Activated naive CD8-positive, alpha-beta T cell (primary cell): ENCODE measurements around the gene ZIC4.

Experiments
- H3K27ac Mint-ChIP-seq: one replicate; pipeline ENCODE4 v1.8.0; 2021; ENCODE audit warnings: mixed read lengths
- H3K27me3 Mint-ChIP-seq: one replicate; pipeline ENCODE4 v1.8.0; 2021; ENCODE audit warnings: mixed read lengths
- H3K36me3 Mint-ChIP-seq: one replicate; pipeline ENCODE4 v1.8.0; 2021; ENCODE audit warnings: mixed read lengths
- H3K4me1 Mint-ChIP-seq: one replicate; pipeline ENCODE4 v1.8.0; 2021; ENCODE audit warnings: low read depth, mixed read lengths
- H3K4me3 Mint-ChIP-seq: one replicate; pipeline ENCODE4 v1.8.0; 2021; ENCODE audit warnings: mild to moderate bottlenecking, mixed read lengths
- H3K9me3 Mint-ChIP-seq: one replicate; pipeline ENCODE4 v1.8.0; 2021; ENCODE audit warnings: low read depth, mixed read lengths

The ZIC4 gene

GRCh38 chr3:147421184-147421912 is 15.0 kb upstream of the ZIC4 start:
- Mint-ChIP-seq H3K36me3 (peaks cover 8% of the 10 kb centered on the region), H3K9me3 (peaks cover 12% of the 10 kb centered on the region), H3K4me1 (peaks cover 7% of the 10 kb centered on the region), H3K4me3 (no peak overlapping the region), H3K27me3 (peaks cover 44% of the 10 kb centered on the region), H3K27ac (no peak overlapping the region)

- Mint-ChIP-seq H3K27ac (no peak overlapping the region), H3K4me1 (peaks cover 7% of the 10 kb centered on the region), H3K4me3 (no peak overlapping the region), H3K27me3 (peaks cover 52% of the 10 kb centered on the region), H3K9me3 (peaks cover 12% of the 10 kb centered on the region), H3K36me3 (peaks cover 8% of the 10 kb centered on the region)
These were observed 14.2 kb upstream of the ZIC4 start for GRCh38 chr3:147420353-147421183.

GRCh38 chr3:147419781-147420224 is 13.5 kb upstream of the ZIC4 start:
- Mint-ChIP-seq H3K27me3 (peaks cover 56% of the 10 kb centered on the region), H3K4me3 (no peak overlapping the region), H3K9me3 (peaks cover 15% of the 10 kb centered on the region), H3K36me3 (peaks cover 8% of the 10 kb centered on the region), H3K27ac (no peak overlapping the region), H3K4me1 (peaks cover 7% of the 10 kb centered on the region)

GRCh38 chr3:147418808-147419701 is 12.7 kb upstream of the ZIC4 start:
- Mint-ChIP-seq H3K4me3 (no peak overlapping the region), H3K27ac (no peak overlapping the region), H3K9me3 (peaks cover 15% of the 10 kb centered on the region), H3K27me3 (peaks cover 61% of the 10 kb centered on the region), H3K4me1 (peaks cover 12% of the 10 kb centered on the region), H3K36me3 (peaks cover 8% of the 10 kb centered on the region)

- Mint-ChIP-seq H3K9me3 (peaks cover 15% of the 10 kb centered on the region), H3K4me1 (peaks cover 16% of the 10 kb centered on the region), H3K27ac (no peak overlapping the region), H3K36me3 (peaks cover 10% of the 10 kb centered on the region), H3K27me3 (peaks cover 61% of the 10 kb centered on the region), H3K4me3 (no peak overlapping the region)
These were observed 12.0 kb upstream of the ZIC4 start for GRCh38 chr3:147418371-147418781.

- peaks cover 10% of the 10 kb centered on the region for H3K36me3 Mint-ChIP-seq
- H3K27ac Mint-ChIP-seq: no peak overlapping the region
These were observed 11.4 kb upstream of the ZIC4 start for GRCh38 chr3:147417551-147418295.

GRCh38 chr3:147416931-147417330 is 10.6 kb upstream of the ZIC4 start:
- no peak overlapping the region for H3K4me3 Mint-ChIP-seq
- peaks cover 6% of the 10 kb centered on the region for H3K36me3 Mint-ChIP-seq
- H3K27ac Mint-ChIP-seq: no peak overlapping the region
- H3K27me3 Mint-ChIP-seq: peaks cover 57% of the 10 kb centered on the region
- H3K9me3 Mint-ChIP-seq: peaks cover 10% of the 10 kb centered on the region
- peaks cover 26% of the 10 kb centered on the region for H3K4me1 Mint-ChIP-seq

More at GRCh38 chr3:147417551-147418295, 11.4 kb upstream of the ZIC4 start:
- H3K27me3 Mint-ChIP-seq: peaks cover 62% of the 10 kb centered on the region
- H3K4me3 Mint-ChIP-seq: no peak overlapping the region
- H3K4me1 Mint-ChIP-seq: peaks cover 20% of the 10 kb centered on the region
- peaks cover 14% of the 10 kb centered on the region for H3K9me3 Mint-ChIP-seq

GRCh38 chr3:147415874-147416273 is 9.5 kb upstream of the ZIC4 start:
- Mint-ChIP-seq H3K9me3 (peaks cover 10% of the 10 kb centered on the region), H3K27ac (no peak overlapping the region), H3K4me3 (no peak overlapping the region), H3K27me3 (peaks cover 62% of the 10 kb centered on the region), H3K36me3 (peaks cover 11% of the 10 kb centered on the region), H3K4me1 (peaks cover 35% of the 10 kb centered on the region)

- peaks cover 38% of the 10 kb centered on the region for H3K4me1 Mint-ChIP-seq
- H3K27me3 Mint-ChIP-seq: peaks cover 65% of the 10 kb centered on the region
- peaks cover 10% of the 10 kb centered on the region for H3K9me3 Mint-ChIP-seq
- H3K4me3 Mint-ChIP-seq: no peak overlapping the region
- no peak overlapping the region for H3K27ac Mint-ChIP-seq
- peaks cover 11% of the 10 kb centered on the region for H3K36me3 Mint-ChIP-seq
These were observed 8.9 kb upstream of the ZIC4 start for GRCh38 chr3:147415286-147415685.

GRCh38 chr3:147414390-147415138 is 8.2 kb upstream of the ZIC4 start:
- Mint-ChIP-seq H3K4me1 (peaks cover 36% of the 10 kb centered on the region), H3K27ac (no peak overlapping the region), H3K9me3 (peaks cover 10% of the 10 kb centered on the region), H3K27me3 (peaks cover 57% of the 10 kb centered on the region), H3K4me3 (peak overlapping the region; percentile 35), H3K36me3 (peaks cover 8% of the 10 kb centered on the region)

GRCh38 chr3:147413686-147414389 is 7.5 kb upstream of the ZIC4 start:
- Mint-ChIP-seq H3K27ac (no peak overlapping the region), H3K4me3 (peak overlapping the region; percentile 88), H3K9me3 (peaks cover 10% of the 10 kb centered on the region), H3K36me3 (peaks cover 8% of the 10 kb centered on the region), H3K27me3 (peaks cover 57% of the 10 kb centered on the region), H3K4me1 (peaks cover 40% of the 10 kb centered on the region)

GRCh38 chr3:147412917-147413685 is 6.8 kb upstream of the ZIC4 start:
- Mint-ChIP-seq H3K4me1 (peaks cover 44% of the 10 kb centered on the region), H3K27me3 (peaks cover 57% of the 10 kb centered on the region), H3K9me3 (peaks cover 10% of the 10 kb centered on the region), H3K4me3 (peak overlapping the region; percentile 88), H3K27ac (peak overlapping the region; percentile 54), H3K36me3 (peaks cover 8% of the 10 kb centered on the region)
